Esophagus (tissue), 2 donors: ENCODE measurements around the gene CPA1. TPM values are rescaled to one million over a fixed set of nuclear protein-coding genes. Genes with fewer than 3 reads are reported as not detected.

Experiments used
- H3K27ac ChIP-seq, 2 donors: one replicate each; pipeline ENCODE4 v1.5.1; 2013; ENCODE audit warnings: low read depth in 2 of 2, mild to moderate bottlenecking in 2 of 2, inconsistent platforms in 1 of 2, low read length in 1 of 2, moderate library complexity in 1 of 2
- H3K27me3 ChIP-seq, 2 donors: one replicate each; pipeline ENCODE4 v1.6.1; 2013; ENCODE audit warnings: low read length in 2 of 2, control low read depth in 1 of 2, mild to moderate bottlenecking in 1 of 2; ENCODE audit not compliant: insufficient read depth in 2 of 2, control insufficient read depth in 1 of 2
- H3K36me3 ChIP-seq, 2 donors: one replicate each; pipeline ENCODE4 v1.6.1; 2013; ENCODE audit warnings: low read length in 1 of 2; ENCODE audit not compliant: control insufficient read depth in 2 of 2, insufficient read depth in 2 of 2
- H3K4me1 ChIP-seq, 2 donors: one replicate each; pipeline ENCODE4 v1.6.1; 2013; ENCODE audit warnings: low read length in 1 of 2; ENCODE audit not compliant: control insufficient read depth in 2 of 2, insufficient read depth in 2 of 2
- H3K4me3 ChIP-seq, 2 donors: one replicate each; pipeline ENCODE4 v1.5.1; 2013; ENCODE audit warnings: low read length in 2 of 2, mild to moderate bottlenecking in 2 of 2, low read depth in 1 of 2, moderate library complexity in 1 of 2
- H3K9me3 ChIP-seq, 2 donors: one replicate each; pipeline ENCODE4 v1.6.1; 2013; ENCODE audit warnings: mild to moderate bottlenecking in 2 of 2, low read depth in 1 of 2, low read length in 1 of 2, moderate library complexity in 1 of 2; ENCODE audit not compliant: control insufficient read depth in 2 of 2, insufficient read depth in 1 of 2
- WGBS, 2 donors: extraction: QIAGEN DNeasy Blood & Tissue Kit; methylation state at CpG; one replicate each; pipeline ENCODE4 v1.1.7; 2013; 5-methylcytosine and 5-hydroxymethylcytosine counted together
- polyA plus RNA-seq, 2 donors: library from polyadenylated mRNA; stranded (reverse); fragments of 200-250 nt; gene quantifications; one replicate each; pipeline ENCODE4 v1.2.3, GENCODE V29; 2013
- donor health status: healthy with polysubstance abuse.
- donor health status: Bipolar disorder and iron deficiency.

The CPA1 gene
- polyA plus RNA-seq, 2 donors: 0.20 to 1.1 TPM

- H3K4me1 ChIP-seq: no peaks in the 10 kb centered on the region
- H3K36me3 ChIP-seq: no peaks in the 10 kb centered on the region
- H3K27me3 ChIP-seq: no peaks in the 10 kb centered on the region
- H3K4me3 ChIP-seq: no peak overlapping the region
- no peaks in the 10 kb centered on the region for H3K9me3 ChIP-seq
- H3K27ac ChIP-seq: no peak overlapping the region
- 71 to 72% methylated on average over 8 of the region's 8 CpGs for WGBS, 2 donors
Measured at GRCh38 chr7:130345136-130345535, 35.2 kb upstream of the CPA1 start.

- Histone ChIP-seq H3K27ac (no peak overlapping the region), H3K27me3 (no peaks in the 10 kb centered on the region), H3K9me3 (no peaks in the 10 kb centered on the region), H3K36me3 (no peaks in the 10 kb centered on the region), H3K4me1 (peaks cover 0 to under 1% of the 10 kb centered on the region in 2 donors), H3K4me3 (no peak overlapping the region)
- WGBS, 2 donors: 86 to 92% methylated on average over 5 of the region's 5 CpGs
Measured at GRCh38 chr7:130345725-130346124, 34.6 kb upstream of the CPA1 start.

GRCh38 chr7:130346177-130346905 is 34.0 kb upstream of the CPA1 start:
- Histone ChIP-seq H3K27me3 (no peaks in the 10 kb centered on the region), H3K27ac (no peak overlapping the region), H3K9me3 (no peaks in the 10 kb centered on the region), H3K4me1 (peaks cover 0 to 4% of the 10 kb centered on the region in 2 donors), H3K36me3 (no peaks in the 10 kb centered on the region), H3K4me3 (no peak overlapping the region)
- 86 to 97% methylated on average over 10 of the region's 10 CpGs for WGBS, 2 donors

- Histone ChIP-seq H3K4me3 (no peak overlapping the region), H3K27me3 (no peaks in the 10 kb centered on the region), H3K9me3 (no peaks in the 10 kb centered on the region), H3K36me3 (no peaks in the 10 kb centered on the region), H3K4me1 (peaks cover 0 to 8% of the 10 kb centered on the region in 2 donors), H3K27ac (no peak overlapping the region)
- WGBS, 2 donors: 85 to 92% methylated on average over 12 of the region's 12 CpGs
Measured at GRCh38 chr7:130346941-130347340, 33.4 kb upstream of the CPA1 start.

- H3K27me3 ChIP-seq: no peaks in the 10 kb centered on the region
- peaks cover 0 to 8% of the 10 kb centered on the region in 2 donors for H3K4me1 ChIP-seq
- H3K4me3 ChIP-seq: no peak overlapping the region
- no peaks in the 10 kb centered on the region for H3K9me3 ChIP-seq
- H3K27ac ChIP-seq: peak overlapping the region; percentile 11 to 44
- H3K36me3 ChIP-seq: no peaks in the 10 kb centered on the region
- WGBS, 2 donors: 50 to 73% methylated on average over 16 of the region's 16 CpGs
Measured at GRCh38 chr7:130349911-130350782, 30.1 kb upstream of the CPA1 start.

GRCh38 chr7:130350945-130351790 is 29.1 kb upstream of the CPA1 start:
- H3K4me1 ChIP-seq: peaks cover 4 to 12% of the 10 kb centered on the region in 2 donors

GRCh38 chr7:130351791-130352090 is 28.6 kb upstream of the CPA1 start:
- Histone ChIP-seq H3K27me3 (no peaks in the 10 kb centered on the region), H3K36me3 (no peaks in the 10 kb centered on the region), H3K27ac (peak overlapping the region in 1 of 2 donors; percentile 54), H3K4me3 (no peak overlapping the region), H3K4me1 (peaks cover 6 to 18% of the 10 kb centered on the region in 2 donors), H3K9me3 (no peaks in the 10 kb centered on the region)
- 70 to 73% methylated on average over 6 of the region's 6 CpGs for WGBS, 2 donors

More at GRCh38 chr7:130350945-130351790, 29.1 kb upstream of the CPA1 start:
- Histone ChIP-seq H3K4me3 (no peak overlapping the region), H3K9me3 (no peaks in the 10 kb centered on the region), H3K27me3 (no peaks in the 10 kb centered on the region), H3K27ac (peak overlapping the region; percentile 25 to 36), H3K36me3 (no peaks in the 10 kb centered on the region)
- WGBS, 2 donors: 30 to 52% methylated on average over 20 of the region's 20 CpGs

- no peaks in the 10 kb centered on the region for H3K9me3 ChIP-seq
- no peak overlapping the region for H3K4me3 ChIP-seq
- no peaks in the 10 kb centered on the region for H3K36me3 ChIP-seq
- H3K27ac ChIP-seq: peak overlapping the region in 1 of 2 donors; percentile 54
- H3K27me3 ChIP-seq: no peaks in the 10 kb centered on the region
- peaks cover 8 to 19% of the 10 kb centered on the region in 2 donors for H3K4me1 ChIP-seq
- 47 to 51% methylated on average over 20 of the region's 20 CpGs for WGBS, 2 donors
Measured at GRCh38 chr7:130352194-130353074, 27.9 kb upstream of the CPA1 start.
